NCI-H446 (cell line): ENCODE data around the gene NUP160.
"Not testable (repeated sequence)": the region's sequence is repeated elsewhere in the genome, so short reads cannot be mapped to it uniquely, and the experiment has no call there.

Source experiments
- DNase-seq, 2 experiments: peaks; one replicate each; lab custom pipeline; 2025; lab: John Stamatoyannopoulos, UW

NUP160 gene, protein sequence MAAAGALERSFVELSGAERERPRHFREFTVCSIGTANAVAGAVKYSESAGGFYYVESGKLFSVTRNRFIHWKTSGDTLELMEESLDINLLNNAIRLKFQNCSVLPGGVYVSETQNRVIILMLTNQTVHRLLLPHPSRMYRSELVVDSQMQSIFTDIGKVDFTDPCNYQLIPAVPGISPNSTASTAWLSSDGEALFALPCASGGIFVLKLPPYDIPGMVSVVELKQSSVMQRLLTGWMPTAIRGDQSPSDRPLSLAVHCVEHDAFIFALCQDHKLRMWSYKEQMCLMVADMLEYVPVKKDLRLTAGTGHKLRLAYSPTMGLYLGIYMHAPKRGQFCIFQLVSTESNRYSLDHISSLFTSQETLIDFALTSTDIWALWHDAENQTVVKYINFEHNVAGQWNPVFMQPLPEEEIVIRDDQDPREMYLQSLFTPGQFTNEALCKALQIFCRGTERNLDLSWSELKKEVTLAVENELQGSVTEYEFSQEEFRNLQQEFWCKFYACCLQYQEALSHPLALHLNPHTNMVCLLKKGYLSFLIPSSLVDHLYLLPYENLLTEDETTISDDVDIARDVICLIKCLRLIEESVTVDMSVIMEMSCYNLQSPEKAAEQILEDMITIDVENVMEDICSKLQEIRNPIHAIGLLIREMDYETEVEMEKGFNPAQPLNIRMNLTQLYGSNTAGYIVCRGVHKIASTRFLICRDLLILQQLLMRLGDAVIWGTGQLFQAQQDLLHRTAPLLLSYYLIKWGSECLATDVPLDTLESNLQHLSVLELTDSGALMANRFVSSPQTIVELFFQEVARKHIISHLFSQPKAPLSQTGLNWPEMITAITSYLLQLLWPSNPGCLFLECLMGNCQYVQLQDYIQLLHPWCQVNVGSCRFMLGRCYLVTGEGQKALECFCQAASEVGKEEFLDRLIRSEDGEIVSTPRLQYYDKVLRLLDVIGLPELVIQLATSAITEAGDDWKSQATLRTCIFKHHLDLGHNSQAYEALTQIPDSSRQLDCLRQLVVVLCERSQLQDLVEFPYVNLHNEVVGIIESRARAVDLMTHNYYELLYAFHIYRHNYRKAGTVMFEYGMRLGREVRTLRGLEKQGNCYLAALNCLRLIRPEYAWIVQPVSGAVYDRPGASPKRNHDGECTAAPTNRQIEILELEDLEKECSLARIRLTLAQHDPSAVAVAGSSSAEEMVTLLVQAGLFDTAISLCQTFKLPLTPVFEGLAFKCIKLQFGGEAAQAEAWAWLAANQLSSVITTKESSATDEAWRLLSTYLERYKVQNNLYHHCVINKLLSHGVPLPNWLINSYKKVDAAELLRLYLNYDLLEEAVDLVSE (N-terminal part only)

DNA sequence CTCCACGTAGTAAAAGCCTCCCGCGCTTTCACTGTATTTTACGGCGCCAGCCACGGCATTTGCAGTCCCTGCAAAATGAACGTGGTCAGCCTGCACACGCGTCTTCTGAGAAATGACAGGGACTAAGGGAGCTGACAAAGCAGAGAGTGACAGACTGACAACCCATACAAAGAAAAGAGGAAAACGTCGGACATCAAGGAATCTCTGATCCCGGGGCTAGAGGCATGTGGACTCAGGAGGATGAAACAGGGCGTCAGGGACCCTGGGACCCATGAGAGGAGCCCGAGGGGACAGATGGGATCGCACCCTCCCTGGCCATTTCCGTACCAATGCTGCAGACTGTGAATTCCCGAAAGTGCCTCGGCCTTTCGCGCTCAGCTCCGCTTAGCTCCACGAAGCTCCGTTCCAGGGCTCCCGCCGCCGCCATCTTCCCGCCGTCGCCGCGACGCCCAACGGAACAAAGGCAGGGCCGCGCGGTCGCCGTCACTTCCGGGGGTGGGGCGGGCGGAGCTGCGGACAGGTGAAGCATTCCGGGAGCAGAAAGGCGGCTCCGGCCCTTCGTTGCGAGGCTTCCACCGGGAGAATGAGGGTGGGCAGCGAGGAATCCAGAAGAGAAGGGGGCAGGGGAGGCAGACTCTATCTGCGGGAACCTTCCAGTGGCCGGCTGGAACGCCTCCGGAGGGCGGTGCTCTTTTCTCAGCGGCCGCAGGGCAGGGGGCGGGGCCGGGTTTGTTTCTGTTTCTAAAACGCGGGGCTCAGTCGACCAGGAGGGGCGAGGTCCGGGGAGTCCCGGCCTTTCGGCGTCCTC lies at the start of gene NUP160:
TSS of gene NUP160 (minus strand) at position 459 of the 808 bp plus-strand sequence. CDS start at position 427, 32 bp downstream.
- DNase-seq: peak; percentile 30 to 53

DNA sequence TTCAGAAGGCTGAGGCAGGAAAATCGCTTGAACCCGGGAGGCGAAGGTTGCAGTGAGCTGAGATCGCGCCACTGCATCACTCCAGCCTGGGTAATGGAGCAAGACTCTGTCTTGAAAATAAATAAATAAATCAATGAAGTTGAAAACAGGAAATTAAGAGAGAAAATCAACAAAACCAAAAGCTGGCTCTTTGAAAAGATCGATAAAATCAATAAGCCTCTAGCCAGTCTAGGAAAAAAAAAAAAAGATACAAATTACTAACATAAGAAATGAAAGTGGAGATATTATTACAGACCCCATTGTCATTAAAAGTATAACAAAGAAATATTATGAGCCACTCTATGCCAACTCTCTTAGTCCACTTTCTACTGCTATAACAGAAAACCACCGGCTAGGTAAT lies 48.0 kb upstream of the NUP160 start:
- no peak for DNase-seq

- DNase-seq: no peak
These were observed 46.9 kb upstream of the NUP160 start for GRCh38 chr11:47895035-47895434.

DNA sequence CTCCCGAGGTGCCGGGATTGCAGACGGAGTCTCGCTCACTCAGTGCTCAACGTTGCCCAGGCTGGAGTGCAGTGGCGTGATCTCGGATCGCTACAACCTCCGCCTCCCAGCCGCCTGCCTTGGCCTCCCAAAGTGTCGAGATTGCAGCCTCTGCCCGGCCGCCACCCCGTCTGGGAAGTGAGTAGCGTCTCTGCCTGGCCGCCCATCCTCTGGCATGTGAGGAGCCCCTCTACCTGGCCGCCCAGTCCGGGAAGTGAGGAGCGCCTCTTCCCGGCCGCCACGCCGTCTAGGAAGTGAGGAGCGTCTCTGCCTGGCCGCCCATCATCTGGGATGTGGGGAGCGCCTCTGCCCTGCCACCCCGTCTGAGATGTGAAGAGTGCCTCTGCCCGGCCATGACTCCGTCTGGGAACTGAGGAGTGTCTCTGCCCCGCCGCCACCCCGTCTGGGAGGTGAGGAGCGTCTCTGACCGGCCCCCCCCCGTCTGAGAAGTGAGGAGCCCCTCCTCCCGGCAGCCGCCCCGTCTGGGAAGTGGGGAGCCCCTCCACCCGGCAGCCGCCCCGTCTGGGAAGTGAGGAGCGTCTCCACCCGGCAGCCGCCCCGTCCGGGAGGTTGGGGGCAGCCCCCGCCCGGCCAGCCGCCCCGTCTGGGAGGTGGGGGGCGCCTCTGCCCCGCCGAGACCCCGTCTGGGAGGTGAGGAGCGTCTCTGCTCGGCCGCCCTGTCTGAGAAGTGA lies 44.6 kb upstream of the NUP160 start:
- DNase-seq: not testable (repeated sequence)

DNA sequence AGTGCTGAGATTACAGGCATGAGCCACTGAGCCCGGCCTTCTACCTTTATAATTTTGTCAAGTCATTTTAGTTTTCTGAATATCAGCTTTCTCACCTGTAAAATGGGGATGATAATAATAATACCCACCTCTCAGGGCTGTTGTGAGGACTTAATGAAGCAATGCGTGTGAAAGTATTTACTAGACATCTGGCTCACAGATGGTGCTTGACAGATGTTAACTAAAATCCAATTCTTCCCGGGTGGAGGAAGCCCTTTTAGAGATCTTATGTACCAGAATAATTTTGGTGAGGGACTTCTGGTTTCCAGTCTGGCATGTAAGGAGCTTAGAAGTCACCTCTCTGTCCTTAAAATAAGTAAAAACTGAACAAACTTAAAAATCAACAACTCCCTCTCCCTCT lies 43.7 kb upstream of the NUP160 start:
- no peak for DNase-seq

DNA sequence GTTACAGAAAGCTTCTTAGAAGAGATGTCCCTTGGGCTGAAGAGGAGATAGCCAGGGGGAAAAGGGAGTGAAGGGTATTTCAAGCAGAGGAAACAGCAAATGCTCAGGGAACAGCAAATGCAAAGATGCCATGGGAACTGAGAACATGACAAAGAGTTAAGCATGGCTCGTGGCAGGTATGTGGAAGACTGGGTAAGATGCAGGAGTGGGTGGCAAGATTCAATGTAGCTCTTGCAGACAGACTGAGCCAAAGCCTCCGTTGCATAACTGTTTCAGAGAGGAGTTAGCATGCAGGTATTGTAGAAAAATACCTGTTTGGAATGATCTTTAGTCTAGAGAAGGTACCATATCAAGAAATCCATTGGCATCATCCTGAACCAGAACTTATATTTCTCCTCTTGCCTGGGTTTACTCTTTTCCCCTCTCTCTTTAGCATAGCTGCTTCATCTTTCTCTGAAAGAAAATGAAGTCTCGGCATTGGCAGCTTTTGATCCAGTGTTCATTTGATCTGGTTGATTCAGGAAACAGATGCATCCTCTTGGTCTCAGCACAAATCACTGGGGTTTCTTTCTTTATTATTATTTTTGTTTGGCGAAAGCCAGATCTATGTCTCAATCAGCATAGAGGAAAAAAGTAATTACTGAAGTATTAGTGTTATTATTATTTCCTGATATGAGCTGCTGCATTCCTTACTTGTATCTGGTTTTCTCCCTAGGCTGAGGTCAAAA lies 41.7 kb upstream of the NUP160 start:
- no peak for DNase-seq

DNA sequence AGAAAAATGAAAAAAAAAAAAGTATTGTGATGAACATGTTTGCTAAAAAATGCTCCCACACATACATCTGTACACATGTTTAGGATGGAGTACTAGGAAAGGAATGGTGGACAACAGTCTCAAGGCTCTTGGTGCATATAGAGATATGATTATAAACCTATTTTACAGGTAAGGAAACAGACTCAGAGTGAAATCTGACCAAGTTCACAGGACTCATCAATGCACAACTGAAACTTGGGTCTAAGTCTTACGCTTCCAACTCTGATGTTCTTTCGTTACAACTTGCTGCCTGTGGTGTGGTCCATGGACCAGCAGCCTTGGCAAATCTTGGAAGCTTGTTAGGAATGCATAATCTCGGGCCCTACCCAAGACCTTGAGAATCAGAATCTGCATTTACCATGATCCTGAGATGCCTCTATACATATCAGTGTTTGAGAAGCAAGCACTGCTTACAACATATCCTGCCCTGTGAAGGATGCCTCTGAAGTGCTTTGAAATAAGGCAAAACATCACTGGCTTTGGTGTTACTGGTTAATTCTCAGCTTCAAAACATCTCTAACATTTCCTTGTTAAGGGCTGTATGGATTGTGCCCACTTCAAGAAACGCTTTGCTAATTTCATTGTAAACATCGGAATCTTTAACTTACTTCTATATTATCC lies 39.9 kb upstream of the NUP160 start:
- no peak for DNase-seq

DNA sequence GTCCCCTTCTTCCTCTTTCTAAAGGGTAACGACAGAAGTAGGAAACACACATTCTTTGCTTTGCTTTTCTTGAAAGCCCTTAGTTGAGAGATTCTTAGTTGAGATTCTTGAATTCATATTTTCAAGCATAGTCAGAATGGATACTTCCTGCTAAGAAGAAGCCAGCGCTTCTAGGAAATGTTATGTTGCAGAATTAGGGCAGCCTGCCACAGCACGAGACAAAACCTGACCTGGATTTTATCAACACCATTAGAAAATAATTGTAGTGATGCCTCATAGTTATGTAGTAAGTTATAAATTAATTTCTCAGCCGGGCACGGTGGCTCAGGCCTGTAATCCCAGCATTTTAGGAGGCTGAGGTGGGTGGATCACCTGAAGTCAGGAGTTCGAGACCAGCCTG lies 37.9 kb upstream of the NUP160 start:
- DNase-seq: no peak

- not testable (repeated sequence) for DNase-seq
These were observed 34.3 kb upstream of the NUP160 start for GRCh38 chr11:47882437-47882836.

- DNase-seq: no peak
These were observed 33.0 kb upstream of the NUP160 start for GRCh38 chr11:47881145-47881544.

GRCh38 chr11:47879259-47880158 lies 31.4 kb upstream of the NUP160 start:
- no peak for DNase-seq

- DNase-seq: not testable (repeated sequence)
These were observed 27.7 kb upstream of the NUP160 start for GRCh38 chr11:47875858-47876257.

DNA sequence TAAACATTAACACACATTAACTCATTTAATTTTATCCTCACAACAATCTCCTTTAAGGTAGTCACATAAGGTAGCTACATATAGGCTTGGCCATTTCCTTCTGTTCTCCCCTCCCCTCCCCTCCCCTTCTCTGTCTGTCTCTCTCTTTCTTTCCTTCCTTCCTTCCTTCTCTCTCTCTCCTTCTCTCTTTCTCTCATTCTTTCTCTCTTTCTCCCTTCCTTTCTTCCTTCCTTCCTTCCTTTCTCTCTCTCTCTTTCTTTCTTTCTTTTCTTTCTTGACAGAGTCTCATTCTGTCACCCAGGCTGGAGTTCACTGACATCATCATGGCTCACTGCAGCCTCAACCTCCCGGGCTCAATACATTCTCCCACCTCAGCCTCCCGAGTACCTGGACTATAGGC lies 22.3 kb upstream of the NUP160 start:
- no peak for DNase-seq

GRCh38 chr11:47869544-47870393 lies 21.6 kb upstream of the NUP160 start:
- DNase-seq: no peak

DNA sequence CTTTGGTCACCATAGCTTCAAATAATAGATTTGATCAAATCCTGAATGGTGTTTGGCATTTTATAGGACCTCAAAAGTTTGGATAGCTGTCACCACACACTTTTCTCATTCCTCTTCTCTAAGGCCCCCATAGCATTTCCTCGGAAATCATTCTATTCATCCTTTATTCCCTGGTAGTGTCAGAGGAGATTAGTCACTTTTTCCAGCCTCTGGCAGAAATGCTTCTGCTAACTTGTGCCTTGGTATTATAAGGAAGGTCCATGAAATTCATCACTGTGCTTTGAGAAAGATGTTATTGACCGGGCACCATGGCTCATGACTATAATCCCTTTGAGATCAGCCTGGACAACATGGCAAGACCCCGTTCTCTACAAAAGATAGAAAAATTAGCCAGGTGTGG lies 19.7 kb upstream of the NUP160 start:
- no peak for DNase-seq

DNA sequence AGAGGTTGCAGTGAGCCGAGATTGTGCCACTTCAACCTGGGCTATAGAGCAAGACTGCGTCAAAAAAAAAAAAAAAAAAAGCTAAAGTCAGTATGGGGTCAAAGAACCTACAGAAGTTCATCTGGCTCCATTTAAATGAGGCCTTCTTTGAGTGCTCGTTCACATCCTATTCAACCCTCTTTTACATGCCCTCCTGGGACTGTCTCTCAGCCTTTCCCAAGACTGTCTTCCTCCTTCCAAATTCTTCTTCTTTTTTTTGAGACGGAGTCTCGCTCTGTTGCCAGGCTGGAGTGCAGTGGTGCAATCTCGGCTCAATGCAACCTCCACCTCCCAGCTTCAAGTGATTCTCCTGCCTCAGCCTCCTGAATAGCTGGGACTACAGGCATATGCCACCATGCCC lies 18.7 kb upstream of the NUP160 start:
- not testable (repeated sequence) for DNase-seq

GRCh38 chr11:47864901-47865300 lies 16.8 kb upstream of the NUP160 start:
- DNase-seq: no peak
